Loucy (cell line): Measurements from ENCODE around the gene RAB25.
"Not testable (repeated sequence)": the region's sequence is repeated elsewhere in the genome, so short reads cannot be mapped to it uniquely, and the experiment has no call there.

ENCODE experiments used
- H2AFZ ChIP-seq: fragments of 200-600 bp; sonication (generic); 2 replicates; pipeline ENCODE4 v1.6.0; 2016; ENCODE audit warnings: antibody characterized with exemption, mild to moderate bottlenecking, low read length, moderate library complexity
- H3F3A ChIP-seq: fragments of 200-600 bp; 2 replicates; pipeline ENCODE4 v1.6.0; 2016; ENCODE audit warnings: antibody characterized with exemption, low read depth, mild to moderate bottlenecking
- H3K27me3 ChIP-seq: fragments of 200-600 bp; sonication (generic); 2 replicates; pipeline ENCODE4 v1.6.1; 2014; ENCODE audit warnings: low read length, mild to moderate bottlenecking; ENCODE audit not compliant: insufficient read depth, poor library complexity, severe bottlenecking
- H3K36me3 ChIP-seq: fragments of 200-600 bp; sonication (generic); 2 replicates; pipeline ENCODE4 v1.6.1; 2016; ENCODE audit warnings: low read length; ENCODE audit not compliant: insufficient read depth
- H3K4me1 ChIP-seq: fragments of 200-600 bp; sonication (generic); 2 replicates; pipeline ENCODE4 v1.5.1; 2014; ENCODE audit warnings: low read length, mild to moderate bottlenecking; ENCODE audit not compliant: insufficient read depth, poor library complexity, severe bottlenecking
- H3K4me2 ChIP-seq: fragments of 200-600 bp; sonication (generic); 2 replicates; pipeline ENCODE4 v1.6.0; 2014; ENCODE audit warnings: antibody characterized with exemption, low read length, low read depth, mild to moderate bottlenecking; ENCODE audit not compliant: poor library complexity, severe bottlenecking
- H3K4me3 ChIP-seq: fragments of 200-600 bp; sonication (generic); 2 replicates; pipeline ENCODE4 v1.5.1; 2014; ENCODE audit warnings: low read length, mild to moderate bottlenecking, mixed read lengths; ENCODE audit not compliant: poor library complexity, severe bottlenecking
- H3K79me2 ChIP-seq: fragments of 200-600 bp; sonication (generic); 2 replicates; pipeline ENCODE4 v1.6.1; 2014; ENCODE audit warnings: low read length; ENCODE audit not compliant: insufficient read depth
- H3K9ac ChIP-seq: fragments of 200-600 bp; sonication (generic); 2 replicates; pipeline ENCODE4 v1.6.0; 2014; ENCODE audit warnings: mild to moderate bottlenecking, low read depth, low read length, moderate library complexity; ENCODE audit not compliant: poor library complexity, severe bottlenecking
- H3K9me2 ChIP-seq: fragments of 200-600 bp; sonication (generic); replicated peaks from 2 replicates; pipeline ENCODE4 v1.6.1; 2016; ENCODE audit warnings: low read depth, low read length, mixed read lengths
- H3K9me3 ChIP-seq: fragments of 200-600 bp; sonication (generic); 2 replicates; pipeline ENCODE4 v1.6.1; 2014; ENCODE audit warnings: mild to moderate bottlenecking, antibody characterized with exemption, low read length, low read depth; ENCODE audit not compliant: insufficient read depth
- H4K20me1 ChIP-seq: fragments of 200-600 bp; sonication (generic); 2 replicates; pipeline ENCODE4 v1.6.0; 2014; ENCODE audit warnings: antibody characterized with exemption, low read length, mild to moderate bottlenecking; ENCODE audit not compliant: insufficient read depth, poor library complexity, severe bottlenecking
- EZH2phosphoT487 ChIP-seq: fragments of 200-600 bp; IDR thresholded peaks from 2 replicates; pipeline ENCODE4 v1.6.1; 2018; ENCODE audit warnings: antibody characterized with exemption, mild to moderate bottlenecking, moderate library complexity, borderline replicate concordance
- TF ChIP-seq, protein P1 (sequence below): fragments of 200-600 bp; sonication (generic); conservative IDR thresholded peaks from 2 replicates; pipeline ENCODE4 v1.5.1; 2014; ENCODE audit warnings: mild to moderate bottlenecking, antibody characterized with exemption, low read length

RAB25 gene

GRCh38 chr1:156026588-156026987, 34.4 kb upstream of the RAB25 start:
- H4K20me1 ChIP-seq = no peaks in the 10 kb centered on the region
- no peak overlapping the region for H2AFZ ChIP-seq
- H3K9me3 ChIP-seq = no peaks in the 10 kb centered on the region
- H3K36me3 ChIP-seq = no peaks in the 10 kb centered on the region
- H3K9ac ChIP-seq = no peak overlapping the region
- H3K4me3 ChIP-seq = no peak overlapping the region
- no peaks in the 10 kb centered on the region for H3K79me2 ChIP-seq
- no peaks in the 10 kb centered on the region for H3K27me3 ChIP-seq
- no peak overlapping the region for H3K4me2 ChIP-seq
- H3K4me1 ChIP-seq = no peaks in the 10 kb centered on the region
- no peaks in the 10 kb centered on the region for H3K9me2 ChIP-seq
- TF ChIP-seq, protein P1, sequence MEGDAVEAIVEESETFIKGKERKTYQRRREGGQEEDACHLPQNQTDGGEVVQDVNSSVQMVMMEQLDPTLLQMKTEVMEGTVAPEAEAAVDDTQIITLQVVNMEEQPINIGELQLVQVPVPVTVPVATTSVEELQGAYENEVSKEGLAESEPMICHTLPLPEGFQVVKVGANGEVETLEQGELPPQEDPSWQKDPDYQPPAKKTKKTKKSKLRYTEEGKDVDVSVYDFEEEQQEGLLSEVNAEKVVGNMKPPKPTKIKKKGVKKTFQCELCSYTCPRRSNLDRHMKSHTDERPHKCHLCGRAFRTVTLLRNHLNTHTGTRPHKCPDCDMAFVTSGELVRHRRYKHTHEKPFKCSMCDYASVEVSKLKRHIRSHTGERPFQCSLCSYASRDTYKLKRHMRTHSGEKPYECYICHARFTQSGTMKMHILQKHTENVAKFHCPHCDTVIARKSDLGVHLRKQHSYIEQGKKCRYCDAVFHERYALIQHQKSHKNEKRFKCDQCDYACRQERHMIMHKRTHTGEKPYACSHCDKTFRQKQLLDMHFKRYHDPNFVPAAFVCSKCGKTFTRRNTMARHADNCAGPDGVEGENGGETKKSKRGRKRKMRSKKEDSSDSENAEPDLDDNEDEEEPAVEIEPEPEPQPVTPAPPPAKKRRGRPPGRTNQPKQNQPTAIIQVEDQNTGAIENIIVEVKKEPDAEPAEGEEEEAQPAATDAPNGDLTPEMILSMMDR = no peak
- no peak for TF ChIP-seq EZH2phosphoT487
- no peaks in the 10 kb centered on the region for H3F3A ChIP-seq

DNA sequence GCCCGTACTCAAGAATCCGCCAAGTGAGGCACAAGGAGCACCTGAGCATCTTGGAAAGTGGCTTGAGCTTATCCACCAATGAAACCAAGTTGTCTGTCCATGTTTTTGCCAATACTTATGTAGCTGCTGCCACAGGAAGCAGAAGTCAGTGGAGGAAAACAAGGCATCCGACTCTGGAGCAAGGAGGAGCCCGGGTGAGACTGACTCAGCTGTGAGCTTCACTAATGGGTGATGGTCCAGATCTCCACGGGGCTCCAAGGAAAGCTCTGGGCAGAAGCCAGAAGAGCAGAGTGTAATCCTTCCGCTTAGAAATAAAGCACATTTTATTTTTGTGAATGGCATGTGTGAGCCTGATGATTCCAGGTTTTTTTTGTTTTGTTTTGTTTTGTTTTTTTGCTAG, 27.9 kb upstream of the RAB25 start:
- no peaks in the 10 kb centered on the region for H3K4me1 ChIP-seq
- no peak for TF ChIP-seq EZH2phosphoT487
- TF ChIP-seq, protein P1 = no peak
- no peak overlapping the region for H2AFZ ChIP-seq
- H3K79me2 ChIP-seq = no peaks in the 10 kb centered on the region
- H3F3A ChIP-seq = no peaks in the 10 kb centered on the region
- no peak overlapping the region for H3K4me2 ChIP-seq
- no peaks in the 10 kb centered on the region for H3K27me3 ChIP-seq
- no peak overlapping the region for H3K9ac ChIP-seq
- H3K36me3 ChIP-seq = peaks cover 7% of the 10 kb centered on the region; the same call in 1 of the 2 replicates
- H3K4me3 ChIP-seq = no peak overlapping the region
- H4K20me1 ChIP-seq = no peaks in the 10 kb centered on the region
- no peaks in the 10 kb centered on the region for H3K9me2 ChIP-seq
- no peaks in the 10 kb centered on the region for H3K9me3 ChIP-seq

GRCh38 chr1:156034991-156035390, 26.0 kb upstream of the RAB25 start:
- H3K4me3 ChIP-seq, H3K79me2 ChIP-seq, H3K4me2 ChIP-seq, H3F3A ChIP-seq, H3K9me3 ChIP-seq, H3K9ac ChIP-seq, H3K4me1 ChIP-seq, H3K27me3 ChIP-seq, H4K20me1 ChIP-seq, H2AFZ ChIP-seq, H3K36me3 ChIP-seq, H3K9me2 ChIP-seq: not testable (repeated sequence)

GRCh38 chr1:156042828-156043227, 18.1 kb upstream of the RAB25 start:
- H3K36me3 ChIP-seq = peaks cover 30% of the 10 kb centered on the region; the same call in 1 of the 2 replicates
- H3K27me3 ChIP-seq = no peaks in the 10 kb centered on the region
- no peak overlapping the region for H3K4me3 ChIP-seq
- H3K9me2 ChIP-seq = no peaks in the 10 kb centered on the region
- H3F3A ChIP-seq = no peaks in the 10 kb centered on the region
- no peak overlapping the region for H3K4me2 ChIP-seq
- no peaks in the 10 kb centered on the region for H3K4me1 ChIP-seq
- TF ChIP-seq, protein P1 = no peak
- TF ChIP-seq EZH2phosphoT487 = no peak
- H3K9me3 ChIP-seq = no peaks in the 10 kb centered on the region
- H4K20me1 ChIP-seq = no peaks in the 10 kb centered on the region
- H3K79me2 ChIP-seq = no peaks in the 10 kb centered on the region
- H2AFZ ChIP-seq = no peak overlapping the region
- no peak overlapping the region for H3K9ac ChIP-seq
